NK-92 (cell line): Measurements from ENCODE around the gene SKI.
"Not testable (repeated sequence)": the region's sequence is repeated elsewhere in the genome, so short reads cannot be mapped to it uniquely, and the experiment has no call there.

Experiments
- DNase-seq: peaks from one replicate; lab custom pipeline; 2025; ENCODE audit not compliant: unreplicated experiment; lab: John Stamatoyannopoulos, UW

Gene SKI

GRCh38 chr1:2290595-2291510 is 62.7 kb downstream of the SKI start:
- DNase-seq, result no peak

DNA sequence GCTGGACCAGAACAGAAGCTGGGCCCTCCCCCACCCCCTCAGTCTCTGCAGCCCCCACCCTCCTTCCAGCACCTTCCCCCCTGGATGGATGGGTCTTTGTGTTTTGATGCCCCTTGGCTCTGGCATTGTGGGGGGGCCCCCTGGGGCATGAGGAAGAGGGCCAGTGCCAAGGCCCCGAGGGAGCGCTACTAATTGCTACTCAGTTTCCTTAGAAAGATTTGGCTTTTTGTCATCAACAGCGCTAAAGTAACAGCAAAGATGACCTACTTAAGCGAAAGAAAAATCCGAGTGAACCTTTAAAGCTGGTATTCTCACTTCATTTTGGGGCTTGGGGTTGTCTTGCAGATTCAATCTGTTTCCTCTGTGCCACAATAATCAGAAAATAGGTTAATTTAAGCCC is 63.5 kb downstream of the SKI start:
- no peak for DNase-seq

DNA sequence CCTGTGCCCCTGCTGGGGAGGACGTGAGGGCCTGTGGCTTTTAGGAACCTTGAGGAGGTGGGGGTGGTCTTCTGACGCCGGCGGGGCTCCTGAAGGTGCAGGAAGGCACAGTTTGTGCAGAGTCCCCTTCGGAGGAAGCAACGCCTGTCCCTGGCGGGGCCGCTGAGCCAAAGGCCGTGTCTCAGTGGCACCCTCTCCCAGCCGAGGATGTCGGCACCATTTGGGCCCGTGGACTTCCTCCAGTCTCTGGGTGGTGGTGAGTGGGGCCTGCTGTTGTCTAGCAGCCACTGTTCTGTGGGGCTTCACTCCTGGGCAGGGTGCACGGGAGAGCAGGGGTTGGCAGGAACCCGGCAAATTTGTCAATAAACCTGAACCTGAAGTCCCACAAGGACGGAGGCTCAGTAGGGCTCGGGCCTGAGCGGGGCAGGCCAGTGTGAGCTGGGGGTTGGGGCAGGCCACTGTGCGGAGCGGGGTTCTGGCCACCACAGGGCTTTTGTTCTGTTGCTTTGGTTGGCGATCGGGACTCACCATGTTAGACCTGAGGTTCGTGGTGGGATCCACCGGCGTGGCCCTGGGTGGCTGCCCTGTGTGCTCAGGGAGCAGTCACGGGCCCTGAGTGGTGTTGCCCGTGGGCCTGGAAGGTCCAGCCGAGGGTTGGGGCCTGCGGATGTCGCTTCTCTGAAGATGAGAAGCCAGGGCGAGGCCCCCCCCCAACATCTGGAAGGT is 64.8 kb downstream of the SKI start:
- DNase-seq, result no peak

DNA sequence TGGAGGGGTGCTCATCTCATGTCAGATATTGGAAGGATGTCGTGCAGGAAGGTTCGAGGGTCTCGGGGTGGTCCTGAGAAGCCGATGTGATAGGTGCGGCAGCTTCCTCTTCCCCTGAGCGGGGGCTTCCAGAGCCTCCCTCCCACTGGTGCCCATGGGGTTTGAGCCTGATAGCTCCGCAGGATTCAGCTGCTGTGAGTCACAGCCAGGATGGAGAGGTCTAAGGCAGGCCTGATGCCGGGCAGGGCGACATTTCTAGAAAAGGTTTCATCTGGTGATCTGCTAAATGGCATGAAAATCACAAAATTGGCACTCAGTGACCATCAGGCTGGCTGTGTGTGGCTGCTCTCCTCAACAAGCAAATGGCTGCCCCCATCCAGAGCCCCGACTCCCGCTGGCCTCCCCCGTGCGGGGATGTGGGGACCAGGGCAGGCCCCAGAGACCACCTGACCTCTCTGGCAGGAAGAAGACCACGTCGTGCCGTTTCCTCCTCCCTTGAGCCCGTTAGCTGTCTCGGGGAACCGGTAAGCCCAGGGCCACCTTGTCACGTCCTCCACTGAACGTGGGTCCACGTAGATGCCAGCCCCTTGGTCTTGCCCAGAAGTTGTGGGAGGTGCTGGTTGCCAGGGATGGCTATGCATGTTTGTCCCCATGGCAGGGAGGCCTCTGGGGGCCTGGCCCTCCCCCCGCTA is 66.1 kb downstream of the SKI start:
- no peak for DNase-seq

- no peak for DNase-seq
Observed at GRCh38 chr1:2294725-2295078, 66.6 kb downstream of the SKI start.

- DNase-seq, result no peak
Observed at GRCh38 chr1:2295526-2295925, 67.4 kb downstream of the SKI start.

- DNase-seq, result not testable (repeated sequence)
Observed at GRCh38 chr1:2296211-2296610, 68.1 kb downstream of the SKI start.

GRCh38 chr1:2296614-2297013 is 68.5 kb downstream of the SKI start:
- DNase-seq, result no peak

GRCh38 chr1:2297246-2298011 is 69.3 kb downstream of the SKI start:
- no peak for DNase-seq

GRCh38 chr1:2298685-2299084 is 70.6 kb downstream of the SKI start:
- no peak for DNase-seq

GRCh38 chr1:2299131-2299627 is 71.1 kb downstream of the SKI start:
- no peak for DNase-seq

GRCh38 chr1:2300004-2300771 is 72.1 kb downstream of the SKI start:
- no peak for DNase-seq

DNA sequence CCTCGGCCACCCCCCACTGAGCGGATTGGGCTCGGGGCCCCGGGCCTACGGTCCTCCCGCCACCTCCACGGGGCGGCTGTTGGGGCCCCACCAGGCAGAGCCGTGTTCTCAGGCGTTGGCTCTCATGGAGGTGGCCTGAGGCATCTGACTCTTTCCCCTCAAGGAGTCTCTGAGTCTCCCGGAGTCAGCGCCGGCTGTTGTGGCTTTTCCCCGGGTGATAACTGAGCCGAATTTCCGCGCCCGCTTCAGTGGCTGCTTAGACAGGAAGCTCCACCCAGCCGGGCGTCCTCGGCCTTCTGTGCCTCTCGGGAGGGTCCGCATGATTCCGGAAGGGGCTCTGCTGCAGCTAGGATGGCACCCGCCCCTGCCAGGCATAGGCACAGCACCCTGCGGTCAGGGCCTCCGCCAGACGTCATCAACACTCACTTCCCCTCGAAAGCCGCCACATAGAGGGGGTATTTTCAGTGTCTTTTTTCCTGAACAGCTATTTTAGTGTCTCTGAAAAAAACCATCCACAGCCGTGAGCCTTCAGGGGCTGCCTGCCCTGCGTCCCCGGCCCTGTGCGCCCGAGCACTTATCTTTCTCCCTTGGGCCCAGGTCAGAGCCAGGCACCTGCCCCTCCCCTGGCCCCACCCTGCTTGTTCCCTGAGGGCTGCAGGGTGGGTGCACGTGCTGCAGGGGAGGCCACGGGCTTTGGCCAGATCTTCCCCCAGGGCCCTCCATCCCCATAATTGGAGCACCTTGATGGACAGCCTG is 72.9 kb downstream of the SKI start:
- DNase-seq, result peak; percentile 73

GRCh38 chr1:2301607-2302291 is 73.6 kb downstream of the SKI start:
- no peak for DNase-seq

- no peak for DNase-seq
Observed at GRCh38 chr1:2302292-2302925, 74.3 kb downstream of the SKI start.

DNA sequence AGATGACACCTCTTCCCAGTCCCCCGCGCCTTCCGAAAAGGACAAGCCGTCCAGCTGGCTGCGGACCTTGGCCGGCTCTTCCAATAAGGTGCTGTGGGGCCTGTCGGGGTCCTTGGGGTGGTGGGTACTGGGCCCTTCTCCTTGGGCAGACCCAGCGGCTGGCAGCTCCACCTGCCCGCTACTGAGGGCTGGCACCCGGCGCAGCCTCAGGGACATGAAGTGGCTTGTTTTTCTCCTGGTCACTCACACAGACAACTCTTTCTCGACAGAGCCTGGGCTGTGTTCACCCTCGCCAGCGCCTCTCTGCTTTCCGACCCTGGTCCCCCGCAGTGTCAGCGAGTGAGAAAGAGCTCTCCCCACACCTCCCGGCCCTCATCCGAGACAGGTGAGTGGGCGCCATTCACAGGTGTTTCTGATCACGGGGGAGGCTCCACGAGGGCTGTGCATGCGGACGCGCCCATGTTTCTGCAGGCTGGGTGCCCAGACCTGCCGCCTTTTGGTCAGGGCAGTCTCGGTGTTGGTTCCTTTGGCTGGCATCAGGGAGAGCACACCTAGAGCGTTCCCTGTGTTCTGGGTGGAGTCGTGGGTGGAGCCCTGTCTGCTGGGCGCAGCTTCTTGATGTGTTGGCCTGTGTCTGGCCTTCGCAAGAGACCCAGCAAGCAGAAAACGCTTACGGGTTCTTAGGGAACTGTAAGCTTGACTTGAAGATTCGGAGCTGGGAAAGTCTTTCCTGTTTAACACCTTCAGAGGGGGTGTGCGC is 75.1 kb downstream of the SKI start:
- DNase-seq, result no peak

DNA sequence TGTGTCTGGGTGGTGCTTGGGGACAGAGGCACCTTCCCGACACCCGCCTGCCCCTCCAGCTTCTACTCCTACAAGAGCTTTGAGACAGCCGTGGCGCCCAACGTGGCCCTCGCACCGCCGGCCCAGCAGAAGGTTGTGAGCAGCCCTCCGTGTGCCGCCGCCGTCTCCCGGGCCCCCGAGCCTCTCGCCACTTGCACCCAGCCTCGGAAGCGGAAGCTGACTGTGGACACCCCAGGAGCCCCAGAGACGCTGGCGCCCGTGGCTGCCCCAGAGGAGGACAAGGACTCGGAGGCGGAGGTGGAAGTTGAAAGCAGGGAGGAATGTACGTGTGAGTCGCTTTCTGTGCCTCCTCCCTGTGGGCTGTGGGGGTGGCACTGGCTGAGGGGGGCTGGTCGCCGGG is 75.7 kb downstream of the SKI start:
- DNase-seq, result no peak

GRCh38 chr1:2304282-2304681 is 76.2 kb downstream of the SKI start:
- DNase-seq, result no peak
